ENCODE results near the gene GPR4.
A peak's percentile ranks its signal among the peaks of the same experiment; 100 is the strongest.
"Not testable (repeated sequence)": the region's sequence is repeated elsewhere in the genome, so short reads cannot be mapped to it uniquely, and the experiment has no call there.

Gene GPR4

DNA sequence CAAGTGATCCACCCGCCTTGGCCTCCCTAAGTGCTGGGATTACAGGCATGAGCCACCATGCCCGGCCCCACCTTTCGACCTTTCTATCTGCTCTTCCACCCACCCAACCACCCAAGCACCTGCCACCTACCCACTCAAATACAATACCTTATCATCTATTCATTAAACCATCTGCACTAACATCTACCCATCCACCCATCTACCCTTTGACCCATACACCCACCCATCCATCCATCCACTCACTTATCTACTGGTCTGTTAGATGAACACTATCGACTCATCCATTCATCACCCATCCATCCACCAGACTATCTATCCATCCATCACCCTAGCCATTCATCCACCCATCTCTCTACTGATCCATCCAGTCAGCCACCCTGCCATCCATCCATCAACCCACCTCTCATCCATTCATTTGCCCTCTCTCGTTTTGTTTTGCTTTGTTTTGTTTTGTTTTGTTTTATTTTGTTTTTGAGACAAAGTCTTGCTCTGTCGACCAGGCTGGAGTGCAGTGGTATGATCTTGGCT is 20.0 kb upstream of the GPR4 start:
- DNase-seq (ENCODE audit: low read depth) = no peak

DNA sequence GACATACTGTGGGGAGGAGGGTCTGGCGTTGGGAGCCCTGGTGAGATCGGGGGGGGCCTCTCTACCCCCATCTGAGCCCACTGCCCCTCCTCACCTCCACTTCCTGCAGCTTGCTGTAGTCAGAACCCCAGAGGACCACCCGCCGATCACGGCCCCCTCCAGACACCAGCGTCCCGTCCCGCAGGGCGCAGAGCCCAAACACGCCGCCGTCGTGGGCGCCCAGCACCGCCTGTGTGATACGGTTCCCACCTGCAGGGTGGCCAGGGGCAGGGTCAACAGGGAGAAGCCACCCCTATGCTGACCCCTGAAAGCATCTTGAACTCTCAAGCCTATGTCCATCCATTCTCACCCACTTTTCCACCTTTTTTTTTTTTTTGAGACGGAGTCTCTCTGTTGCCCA is 19.4 kb upstream of the GPR4 start:
- DNase-seq (ENCODE audit: low read depth) = no peak

DNA sequence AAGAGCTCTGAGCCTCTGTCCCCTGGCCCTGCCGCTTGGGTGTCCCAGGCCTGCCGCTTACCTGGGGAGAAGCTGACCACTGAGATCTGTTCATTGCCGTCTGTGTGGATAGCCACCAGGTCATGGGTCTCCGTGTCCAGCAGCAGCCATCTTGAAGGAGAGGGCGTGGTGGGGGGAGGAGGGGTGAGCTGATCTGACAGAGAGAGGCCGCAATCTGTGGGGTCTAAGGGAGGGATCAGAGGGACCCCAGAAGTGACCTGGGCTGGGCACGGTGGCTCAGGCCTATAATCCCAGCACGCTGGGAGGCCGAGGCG is 14.6 kb upstream of the GPR4 start:
- DNase-seq (ENCODE audit: low read depth) = no peak

DNA sequence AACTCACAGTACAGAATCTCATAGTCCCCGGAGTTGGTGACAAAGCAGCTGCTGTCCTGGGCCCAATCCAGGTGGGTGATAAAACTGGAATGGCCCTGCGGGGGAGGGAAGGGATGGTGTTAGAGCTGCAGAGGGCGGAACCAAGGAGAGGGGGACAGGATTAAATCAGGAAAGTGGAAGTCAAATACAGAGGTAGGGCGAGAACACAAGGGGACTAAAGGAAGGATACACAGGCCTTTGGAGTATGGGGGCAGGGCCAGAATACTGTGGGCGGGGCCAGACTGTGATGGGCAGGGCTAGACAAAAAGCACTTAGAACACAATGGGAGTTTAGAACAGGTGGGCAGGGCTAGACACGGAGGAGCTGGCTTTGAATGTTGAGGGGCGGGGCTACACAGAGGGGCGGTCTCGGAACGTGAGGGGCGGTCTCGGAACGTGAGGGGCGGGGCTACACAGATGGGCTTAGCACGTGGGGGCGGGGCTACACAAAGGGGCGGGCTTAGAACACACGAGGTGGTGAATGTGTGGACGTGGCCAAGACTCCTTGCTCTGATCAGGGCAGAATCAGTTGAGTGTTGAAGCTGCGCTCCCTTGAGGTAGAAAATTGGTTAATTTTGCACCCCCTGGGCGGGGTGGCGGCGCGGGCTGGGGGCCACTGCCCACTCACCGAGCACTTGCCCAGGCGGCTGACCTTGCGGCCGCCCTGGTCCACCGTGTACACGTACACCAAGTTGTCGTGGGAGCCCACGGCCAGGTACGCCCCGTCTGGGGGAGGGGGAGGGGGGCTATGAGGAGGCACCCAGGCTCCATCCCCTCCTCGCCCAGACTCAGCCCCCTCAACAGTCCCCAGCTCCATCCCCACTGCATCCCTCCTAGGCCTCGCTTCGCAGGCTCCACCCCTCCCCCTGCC is 14.0 kb upstream of the GPR4 start:
- DNase-seq (ENCODE audit: low read depth) = peak; percentile 50

DNA sequence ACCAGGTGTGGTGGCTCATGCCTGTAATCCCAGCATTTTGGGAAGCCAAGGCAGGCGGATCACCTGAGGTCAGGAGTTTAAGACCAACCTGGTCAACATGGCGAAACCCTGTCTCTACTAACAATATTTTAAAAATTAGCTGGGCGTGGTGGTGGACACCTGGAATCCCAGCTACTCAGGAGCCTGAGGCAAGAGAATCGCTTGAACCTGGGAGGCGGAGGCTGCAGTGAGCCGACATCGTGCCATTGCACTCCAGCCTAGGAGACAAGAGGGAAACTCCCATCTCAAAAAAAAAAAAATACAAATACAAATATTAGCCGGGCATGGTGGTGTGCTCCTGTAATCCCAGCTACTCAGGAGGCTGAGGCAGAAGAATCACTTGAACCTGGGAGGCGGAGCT is 13.0 kb upstream of the GPR4 start:
- DNase-seq (ENCODE audit: low read depth) = not testable (repeated sequence)

DNA sequence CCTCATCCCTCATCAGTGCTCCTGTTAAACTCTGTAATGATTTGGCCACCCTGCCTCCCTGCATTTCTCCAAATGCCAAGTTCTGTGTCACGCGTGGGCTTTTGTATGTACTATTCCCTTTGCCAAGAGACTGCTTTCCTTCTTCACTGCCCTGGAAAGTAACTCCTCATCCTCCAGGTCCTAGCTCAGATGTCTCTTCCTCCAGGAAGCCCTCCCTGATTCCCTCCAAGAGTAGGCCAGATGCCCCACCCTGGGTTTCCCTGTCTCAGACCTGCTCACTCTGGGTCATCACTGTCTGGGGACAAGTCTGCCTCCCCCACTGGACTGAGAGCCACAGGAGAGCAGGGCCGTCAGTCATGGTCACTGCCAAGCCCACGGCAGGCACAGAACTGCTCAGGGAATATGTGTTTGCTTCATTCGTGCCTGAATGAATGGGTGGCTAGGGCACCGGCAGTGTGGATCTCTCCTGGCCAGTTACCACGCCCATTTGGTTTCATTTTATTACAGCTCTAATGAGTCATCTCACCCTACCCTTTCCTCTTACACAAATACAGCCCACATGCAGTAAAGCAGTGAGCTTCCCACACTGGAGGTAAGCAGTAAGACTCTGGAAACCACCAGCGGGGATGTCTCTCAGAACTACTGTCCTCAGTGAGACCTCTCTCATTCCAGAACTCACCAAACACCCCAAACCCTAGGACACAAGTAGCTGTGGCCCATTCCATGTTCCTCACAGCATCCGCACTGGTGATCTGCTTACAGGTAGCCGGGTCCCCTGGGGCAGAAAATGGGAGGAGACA is 12.1 kb upstream of the GPR4 start:
- peak; percentile 81 for DNase-seq (ENCODE audit: low read depth)

DNA sequence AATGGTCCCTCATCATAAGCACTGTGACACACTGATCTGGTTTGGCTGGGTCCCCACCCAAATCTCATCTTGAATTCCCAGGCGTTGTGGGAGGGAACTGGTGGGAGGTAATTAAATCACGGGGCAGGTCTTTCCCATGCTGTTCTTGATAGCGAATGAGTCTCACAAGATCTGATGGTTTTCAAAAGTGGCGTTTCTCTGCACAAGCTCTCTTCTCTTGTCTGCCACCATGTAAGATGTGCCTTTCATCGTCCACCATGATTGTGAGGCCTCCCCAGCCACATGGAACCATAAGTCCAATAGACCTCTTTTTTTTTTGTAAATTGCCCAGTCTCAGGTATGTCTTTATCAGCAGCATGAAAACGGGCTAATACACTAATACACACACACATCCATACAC is 6.9 kb upstream of the GPR4 start:
- no peak for DNase-seq (ENCODE audit: low read depth)

DNA sequence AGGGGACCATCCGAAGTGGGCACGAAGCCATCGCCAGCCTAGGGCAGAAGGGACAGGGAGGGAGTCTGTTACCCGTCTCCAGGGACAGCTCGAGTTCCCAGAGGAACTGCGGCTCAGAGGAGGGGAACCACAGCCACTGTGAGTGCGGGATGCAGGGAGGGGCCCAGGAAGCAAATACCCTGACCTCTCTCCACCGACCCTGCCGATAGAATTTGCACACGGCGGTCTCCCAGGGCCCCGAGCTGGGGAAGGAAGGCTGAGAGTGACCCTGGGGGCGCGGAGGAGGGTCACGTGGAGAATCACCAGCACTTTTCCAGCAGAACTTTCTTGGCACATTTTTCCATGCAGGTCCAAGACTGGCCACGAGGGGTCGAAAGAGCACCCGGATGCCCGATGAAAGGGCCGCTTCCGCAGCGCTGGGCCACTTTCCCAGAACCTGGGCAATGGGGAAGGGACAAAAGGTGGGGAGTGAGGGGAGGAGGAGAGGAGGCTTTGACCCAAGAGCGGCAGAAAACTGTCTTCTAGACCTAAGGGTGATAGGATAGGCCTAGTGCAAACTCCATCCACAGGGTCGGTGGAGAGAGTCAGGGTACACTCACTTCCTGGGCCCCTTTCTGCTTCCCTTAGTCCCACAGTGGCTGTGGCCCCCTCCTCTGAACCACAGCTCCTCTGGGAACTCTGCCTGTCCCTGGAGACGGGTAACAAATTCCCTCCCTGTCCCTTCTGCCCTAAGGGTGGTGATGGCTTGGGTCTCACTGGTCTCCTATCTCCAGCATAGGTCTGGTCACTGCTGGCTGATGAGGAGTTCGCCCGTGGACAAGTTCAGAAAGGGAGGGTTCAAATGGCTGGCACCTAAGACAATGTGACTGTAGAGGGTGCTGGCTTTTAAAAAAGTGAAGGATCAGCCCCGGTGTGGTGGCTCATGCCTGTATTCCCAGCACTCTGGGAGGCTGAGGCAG is 5.3 kb upstream of the GPR4 start:
- DNase-seq (ENCODE audit: low read depth) = no peak

DNA sequence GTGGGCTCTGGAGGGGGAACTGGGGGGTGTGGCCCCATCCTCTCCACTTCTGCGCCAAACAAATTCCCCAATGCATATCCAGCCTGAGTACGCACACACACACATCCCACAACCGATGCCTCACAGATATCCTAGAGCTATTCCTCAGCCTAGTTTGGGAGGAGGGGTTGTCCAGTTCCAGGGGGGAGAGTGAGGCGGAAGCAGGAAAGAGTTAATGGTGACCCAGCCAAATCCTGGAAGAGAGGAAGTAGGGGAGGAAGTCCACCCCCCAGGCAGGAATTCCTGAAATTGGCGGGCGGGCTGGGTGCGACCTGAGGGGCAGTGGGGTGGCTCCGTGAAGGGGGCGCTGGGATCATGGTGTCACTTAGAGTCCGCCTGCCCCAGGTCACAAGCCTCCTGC is 897 bp downstream of the GPR4 start:
- DNase-seq (ENCODE audit: low read depth) = no peak

DNA sequence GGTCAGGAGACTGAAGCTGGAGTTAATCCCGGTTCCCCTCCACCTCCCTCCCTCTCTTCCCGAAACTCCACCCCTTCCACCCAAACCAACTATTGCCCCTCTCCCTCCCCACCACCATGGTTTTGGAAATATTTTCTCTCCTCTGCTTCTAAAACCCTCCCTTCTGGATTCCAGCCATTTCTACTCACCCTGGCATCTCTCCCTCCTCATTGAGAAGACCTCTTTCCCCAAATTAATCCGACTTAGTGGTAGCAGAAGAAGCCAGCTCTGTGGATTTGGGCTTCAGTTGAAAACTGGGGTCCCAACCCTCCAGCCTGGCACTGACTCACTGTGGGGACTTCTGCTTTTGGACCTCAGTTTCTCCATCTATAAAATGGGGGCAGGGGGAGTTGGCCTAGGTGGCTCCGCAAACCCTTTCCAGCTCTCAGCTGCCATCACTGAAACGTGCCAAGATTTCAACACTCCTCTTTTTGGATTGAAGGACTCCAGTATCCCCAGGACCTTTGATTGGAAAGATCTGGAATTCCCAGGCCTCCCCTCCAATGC is 1.6 kb downstream of the GPR4 start:
- no peak for DNase-seq (ENCODE audit: low read depth)

DNA sequence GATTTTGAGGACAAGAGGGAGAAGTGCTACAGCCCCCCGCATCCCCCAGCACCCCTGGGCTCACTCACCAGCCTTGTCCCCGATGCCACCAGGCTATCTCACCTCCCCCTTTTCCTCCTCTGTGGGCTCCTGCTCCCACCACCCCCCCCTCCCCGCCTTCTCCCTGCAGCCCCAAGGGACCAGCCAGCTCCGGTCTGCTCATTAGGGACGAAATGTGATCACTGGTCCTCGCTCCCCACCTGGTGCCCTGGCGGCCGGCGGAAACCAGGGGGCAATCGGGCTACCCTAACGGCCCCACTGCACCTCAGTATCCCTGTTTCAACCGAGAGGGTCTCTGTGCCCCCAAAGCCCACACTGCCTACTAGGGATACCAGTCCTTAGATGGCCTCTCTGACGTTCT is 2.7 kb downstream of the GPR4 start:
- DNase-seq (ENCODE audit: low read depth) = no peak

DNA sequence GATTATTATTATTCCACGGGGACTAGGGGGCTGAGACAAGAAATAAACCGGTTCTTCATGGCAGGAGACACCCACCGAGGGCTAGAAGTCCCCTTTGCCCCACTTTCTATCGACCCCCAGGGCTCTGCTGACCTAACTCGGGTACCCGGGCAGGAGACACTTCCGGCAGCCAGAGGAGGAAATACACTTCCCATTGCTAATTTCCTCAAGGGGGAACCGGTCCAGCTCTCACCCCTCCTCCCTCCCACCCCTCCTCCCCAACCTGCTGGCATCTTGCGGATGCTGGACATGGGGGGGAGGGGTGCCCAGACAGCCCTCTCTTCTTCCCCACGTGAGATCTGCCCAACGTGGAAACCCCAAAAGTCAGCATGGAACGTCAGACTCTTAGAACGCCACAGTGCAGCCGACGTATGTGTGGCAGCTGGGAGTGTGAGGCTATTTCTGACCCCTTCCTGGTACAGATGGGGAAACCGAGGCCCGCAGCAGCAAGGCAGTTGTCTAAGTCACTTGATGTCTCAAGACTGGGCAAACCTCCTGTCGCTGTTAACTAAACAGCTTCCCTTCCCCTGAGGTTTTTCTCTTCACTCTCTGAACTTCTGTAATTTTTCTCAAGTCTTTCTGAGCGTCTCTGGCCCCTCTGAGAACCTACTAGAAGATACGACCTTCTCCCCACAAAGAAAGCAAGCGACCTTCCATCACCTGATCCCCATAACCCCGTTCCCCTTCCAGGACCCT is 3.6 kb downstream of the GPR4 start:
- no peak for DNase-seq (ENCODE audit: low read depth)

DNA sequence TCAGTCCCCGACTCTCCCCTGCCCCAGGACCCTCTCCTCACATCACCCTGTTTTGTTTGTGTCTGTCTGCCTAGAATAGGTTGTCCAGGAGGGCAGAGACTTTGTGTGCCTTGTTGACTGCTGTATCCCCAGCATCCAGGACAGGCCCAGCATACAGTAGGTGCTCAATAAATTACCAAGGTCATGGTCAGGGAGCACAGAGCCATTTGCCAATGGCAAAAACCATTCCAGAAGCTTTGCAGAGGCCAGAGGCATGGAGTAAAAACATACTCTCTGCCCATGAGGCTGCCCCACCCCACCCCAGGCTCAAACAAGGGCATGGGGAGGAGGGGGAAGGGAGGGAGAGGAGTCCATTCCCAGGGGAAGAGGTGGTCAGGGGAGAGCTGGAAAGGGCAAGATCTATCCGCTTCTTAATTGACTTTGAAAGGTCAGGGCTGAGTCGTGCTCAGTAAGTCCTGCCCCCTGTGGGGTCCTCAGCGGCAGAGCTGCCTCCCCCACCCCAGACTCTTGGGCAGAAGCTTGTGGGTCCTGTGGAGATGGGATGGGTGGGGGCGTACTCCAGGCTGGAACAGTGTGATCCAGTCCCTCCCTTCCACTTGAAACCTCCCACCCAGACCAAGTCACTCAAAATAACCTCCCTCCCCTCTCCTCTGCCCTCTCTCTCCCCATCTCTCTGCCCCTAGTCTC is 4.4 kb downstream of the GPR4 start:
- DNase-seq (ENCODE audit: low read depth) = no peak

DNA sequence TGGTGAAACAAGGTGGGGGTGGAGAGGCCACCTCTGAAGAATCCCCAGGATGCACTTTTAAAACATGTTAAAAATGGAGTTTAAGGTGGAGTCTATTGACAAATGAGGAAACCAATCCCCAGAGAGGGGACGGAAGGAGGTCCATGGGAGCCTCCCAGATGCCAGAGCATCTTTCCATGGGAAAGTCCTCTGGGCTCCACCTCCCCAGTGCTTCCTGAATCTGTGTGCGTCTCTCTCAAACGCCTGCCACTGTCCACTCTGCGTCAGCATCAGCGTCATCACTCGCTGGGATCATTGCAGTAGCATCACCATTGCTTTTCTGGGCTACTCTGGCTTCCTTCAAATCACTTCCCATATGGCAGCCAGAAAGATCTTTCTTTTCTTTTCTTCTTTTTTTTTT is 6.2 kb downstream of the GPR4 start:
- DNase-seq (ENCODE audit: low read depth) = no peak

DNA sequence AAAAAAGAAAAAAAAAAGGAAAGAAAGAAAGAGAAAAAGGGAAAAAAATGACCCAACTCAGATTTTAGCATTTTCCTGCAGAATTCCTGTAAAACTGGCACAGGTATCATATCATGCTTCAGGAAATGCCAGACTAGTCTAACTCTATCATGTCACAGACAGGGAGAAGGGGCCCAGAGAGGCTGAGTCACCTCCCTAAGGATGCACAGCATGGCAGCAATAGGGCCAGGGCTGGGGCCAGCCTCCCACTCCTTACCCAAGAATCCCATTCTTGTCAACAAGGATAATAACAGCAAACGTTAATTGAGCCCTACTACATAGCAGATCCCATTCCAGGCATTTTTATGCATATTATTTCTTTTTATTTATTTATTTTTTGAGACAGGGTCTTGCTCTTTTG is 8.5 kb downstream of the GPR4 start:
- no peak for DNase-seq (ENCODE audit: low read depth)

DNA sequence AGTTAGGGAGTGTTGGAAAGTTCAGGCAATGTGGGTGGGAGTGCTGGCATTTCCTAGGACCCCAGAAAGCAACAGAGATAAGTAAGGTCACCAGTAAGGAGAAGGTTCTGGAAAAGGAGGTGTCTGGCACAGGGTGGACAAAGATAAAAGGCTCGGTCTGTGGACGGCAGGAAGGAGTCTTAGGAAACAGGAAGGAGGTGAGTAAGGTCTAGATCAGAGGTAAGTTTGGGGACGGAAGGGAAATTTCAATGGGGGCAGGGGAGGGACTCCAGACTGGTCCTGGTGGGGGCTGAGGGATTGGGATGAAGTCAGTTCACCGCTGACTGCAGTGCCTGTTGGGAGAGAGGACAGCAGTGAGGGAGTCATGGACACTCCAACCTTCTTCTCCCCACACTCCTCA is 9.6 kb downstream of the GPR4 start:
- DNase-seq (ENCODE audit: low read depth) = no peak

DNA sequence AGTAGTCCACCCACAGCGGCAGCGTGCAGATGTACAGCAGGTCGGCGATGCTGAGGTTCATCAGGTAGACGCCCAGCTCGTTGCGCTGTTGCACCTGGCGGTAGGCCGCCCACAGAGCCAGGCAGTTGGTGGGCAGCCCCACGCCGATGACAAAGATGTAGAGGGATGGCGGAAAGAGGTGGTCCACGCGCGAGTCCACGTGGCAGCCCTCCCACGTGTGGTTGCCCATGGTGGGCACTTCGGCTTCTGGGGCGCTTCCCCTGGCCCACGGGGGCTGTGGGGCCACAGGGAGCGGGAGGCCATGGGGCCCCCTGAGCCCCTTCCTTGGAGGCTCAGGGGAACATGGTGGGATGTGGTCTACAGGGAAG is 10.4 kb downstream of the GPR4 start:
- DNase-seq (ENCODE audit: low read depth) = no peak

DNA sequence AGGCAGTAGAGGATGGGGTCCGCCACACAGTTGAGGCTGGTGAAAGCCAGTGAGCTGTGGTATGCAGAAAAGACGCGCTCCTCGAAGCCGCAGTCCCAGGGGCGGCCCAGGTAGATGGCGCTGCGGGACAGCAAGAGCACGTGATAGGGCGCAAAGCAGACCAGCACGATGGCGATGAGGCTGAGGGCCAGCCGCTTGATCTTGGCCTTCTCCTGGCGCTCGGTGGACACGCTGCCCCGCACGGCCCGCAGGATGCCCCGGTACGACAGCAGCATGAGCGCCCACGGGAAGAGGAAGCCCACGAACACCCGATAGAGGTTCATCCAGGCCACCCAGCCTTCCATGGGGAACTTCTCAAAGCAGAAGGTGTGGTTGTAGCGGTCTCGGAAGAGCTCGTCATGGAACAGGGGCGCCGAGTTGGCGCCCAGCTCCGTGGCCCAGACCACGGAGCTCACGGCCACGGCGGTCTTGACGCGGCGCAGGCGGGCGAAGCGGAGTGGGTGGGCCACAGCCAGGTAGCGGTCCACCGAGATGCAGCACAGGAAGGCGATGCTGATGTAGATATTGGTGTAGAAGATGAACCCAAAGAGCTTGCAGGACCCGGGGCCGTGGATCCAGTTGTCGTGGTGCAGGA is 10.9 kb downstream of the GPR4 start:
- DNase-seq (ENCODE audit: low read depth) = no peak

DNA sequence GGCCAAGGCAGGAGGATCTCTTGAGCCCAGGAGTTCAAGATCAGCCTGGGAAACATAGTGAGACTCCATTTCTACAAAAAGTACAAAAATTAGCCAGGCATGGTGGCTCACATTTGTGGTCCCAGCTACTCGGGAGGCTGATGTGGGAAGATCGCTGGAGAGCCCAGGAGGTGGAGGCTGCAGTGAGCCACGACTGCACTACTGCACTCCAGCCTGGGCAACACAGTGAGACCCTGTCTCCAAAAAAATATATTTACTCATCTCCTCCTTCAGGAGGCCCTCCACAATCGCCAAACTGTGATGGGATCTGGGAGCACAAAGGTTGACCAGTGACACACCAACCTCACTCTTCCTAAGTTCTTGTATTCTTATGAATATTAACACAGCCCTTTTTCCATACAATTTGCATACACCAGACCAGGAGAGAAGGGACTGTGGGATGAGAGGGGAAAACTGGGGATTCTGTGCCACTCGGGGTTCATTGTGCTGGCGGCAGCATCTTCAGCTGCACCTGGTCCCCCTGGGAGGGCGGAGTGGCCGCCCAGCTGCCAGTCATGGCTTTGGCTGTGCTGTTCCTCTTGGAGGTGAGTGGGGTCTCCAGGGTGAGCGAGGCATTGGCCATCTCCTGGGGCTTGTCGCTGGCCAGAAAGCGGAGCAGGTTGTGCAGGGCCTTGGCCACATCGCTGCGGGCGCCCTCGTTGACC is 11.6 kb downstream of the GPR4 start:
- DNase-seq (ENCODE audit: low read depth) = no peak

DNA sequence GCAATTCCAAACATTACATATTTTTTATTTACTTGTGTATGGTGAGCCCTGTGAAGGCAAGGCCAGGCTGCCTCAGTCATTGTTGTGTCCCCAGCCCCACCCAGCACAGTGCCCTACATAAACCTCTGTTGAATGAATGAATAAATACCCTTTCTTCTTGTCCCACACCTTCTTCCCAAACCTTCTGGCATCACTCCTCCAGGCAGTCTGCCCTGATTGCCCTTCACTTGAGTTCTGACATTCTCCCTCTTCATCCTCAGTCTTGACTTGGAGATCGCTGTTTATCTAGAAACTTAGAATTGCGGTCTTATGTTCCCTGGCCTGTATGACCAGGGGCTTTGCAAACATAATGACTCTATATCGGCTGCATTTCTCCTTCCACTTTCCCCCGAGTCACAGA is 12.2 kb downstream of the GPR4 start:
- DNase-seq (ENCODE audit: low read depth) = no peak
